IMR-90 (cell line): Measurements from ENCODE around the gene TM2D1.

ENCODE experiments used
- CEBPB ChIP-seq: IDR thresholded peaks from 2 replicates; pipeline ENCODE4 v1.6.1; 2012; ENCODE audit warnings: low read depth, low read length, improper control_type of control experiment
- CTCF ChIP-seq: conservative IDR thresholded peaks from 2 replicates; pipeline ENCODE4 v1.5.1; 2012; ENCODE audit warnings: mild to moderate bottlenecking, low read depth, low read length, improper control_type of control experiment
- MAZ ChIP-seq: IDR thresholded peaks from 2 replicates; pipeline ENCODE4 v1.6.1; 2012; ENCODE audit warnings: low read depth, mild to moderate bottlenecking, low read length, improper control_type of control experiment, moderate library complexity, borderline replicate concordance
- POLR2A ChIP-seq: IDR thresholded peaks from 2 replicates; pipeline ENCODE4 v1.6.1; 2012; ENCODE audit warnings: mild to moderate bottlenecking, low read depth, low read length
- RAD21 ChIP-seq: IDR thresholded peaks from 2 replicates; pipeline ENCODE4 v1.6.1; 2012; ENCODE audit warnings: low read length, improper control_type of control experiment
- RCOR1 ChIP-seq: IDR thresholded peaks from 2 replicates; pipeline ENCODE4 v1.6.1; 2012; ENCODE audit warnings: mild to moderate bottlenecking, low read length, improper control_type of control experiment; ENCODE audit not compliant: insufficient replicate concordance
- RFX5 ChIP-seq: IDR thresholded peaks from 2 replicates; pipeline ENCODE4 v1.8.0; 2012; ENCODE audit warnings: low read depth, mild to moderate bottlenecking, low read length, moderate library complexity
- SMC3 ChIP-seq: fragments of 150-350 bp; IDR thresholded peaks from 2 replicates; pipeline ENCODE4 v1.6.1; 2016; ENCODE audit warnings: low read depth, mild to moderate bottlenecking, antibody characterized with exemption, low read length, moderate library complexity
- USF2 ChIP-seq: fragments of 150-350 bp; IDR thresholded peaks from 2 replicates; pipeline ENCODE4 v1.6.1; 2017; ENCODE audit warnings: mild to moderate bottlenecking, antibody characterized with exemption, low read length, low read depth

- no peak for TF ChIP-seq CTCF
- TF ChIP-seq USF2: no peak
- no peak for TF ChIP-seq MAZ
- TF ChIP-seq RFX5: no peak
- TF ChIP-seq POLR2A: no peak
- TF ChIP-seq SMC3: no peak
- no peak for TF ChIP-seq CEBPB
- TF ChIP-seq RCOR1: no peak
- TF ChIP-seq RAD21: no peak
These were observed 88.6 kb downstream of the TM2D1 start for GRCh38 chr1:61636376-61636775.
